RWPE1 (cell line): Measurements from ENCODE around the gene KCNQ2.

Experiments
- CTCF ChIA-PET: fragments of 350-600 bp; sonication (Branson Sonifier 250); formaldehyde crosslinking; extraction: SDS; loops from one replicate; lab custom pipeline; 2021; lab: Yijun Ruan, JAX
- POLR2A ChIA-PET: fragments of 400-600 bp; formaldehyde crosslinking; extraction: SDS; loops from one replicate; lab custom pipeline; 2020; ENCODE audit warnings: antibody characterized with exemption; ENCODE audit not compliant: low non-redundant PET; lab: Yijun Ruan, JAX
- DNase-seq: peaks from one replicate; pipeline ENCODE4 v3.0.0; 2012; ENCODE audit warnings: low spot score
- H3K27ac ChIP-seq: fragments of 450-650 bp; 2 replicates; pipeline ENCODE4 v1.5.1; 2017
- CTCF ChIP-seq: fragments of 450-650 bp; conservative IDR thresholded peaks from 2 replicates; pipeline ENCODE4 v1.5.1; 2017; ENCODE audit warnings: low read depth, mild to moderate bottlenecking

The KCNQ2 gene

GRCh38 chr20:63400486-63401210, 71.8 kb downstream of the KCNQ2 start:
- H3K27ac ChIP-seq = no peak overlapping the region
- ChIA-PET POLR2A (no interaction called here), CTCF (interaction anchor here (0.7 to 1.1 kb wide), 4 partner anchors 19 to 165 kb away, joined by 3 to 4 read pairs (median 3); partner anchors contain the start of gene BIRC7)
- TF ChIP-seq CTCF = no peak
- DNase-seq = no peak

- ChIA-PET CTCF (interaction anchor here (0.5 to 1.1 kb wide), 4 partner anchors 17 to 164 kb away, joined by 3 to 4 read pairs (median 3); partner anchors contain the start of gene BIRC7), POLR2A (no interaction called here)
- no peak overlapping the region for H3K27ac ChIP-seq
- TF ChIP-seq CTCF = no peak
- DNase-seq = no peak
Observed at GRCh38 chr20:63399596-63400375, 72.7 kb downstream of the KCNQ2 start.

- POLR2A ChIA-PET = no interaction called here
- no peak overlapping the region for H3K27ac ChIP-seq
- TF ChIP-seq CTCF = no peak
- CTCF ChIA-PET = interaction anchor here (0.7 to 1.0 kb wide), 2 partner anchors 17 to 83 kb away, joined by 3 read pairs; no protein-coding TSS in a partner anchor
- DNase-seq = no peak
Observed at GRCh38 chr20:63398744-63399514, 73.5 kb downstream of the KCNQ2 start.

- POLR2A ChIA-PET = no interaction called here
- no peak for DNase-seq
- no peak for TF ChIP-seq CTCF
- CTCF ChIA-PET = interaction anchor here (0.7 kb wide), 1 partner anchor 90 kb away, joined by 6 read pairs; no protein-coding TSS in a partner anchor
- H3K27ac ChIP-seq = no peak overlapping the region
Observed at GRCh38 chr20:63397946-63398450, 74.5 kb downstream of the KCNQ2 start.

- TF ChIP-seq CTCF = no peak
Observed at GRCh38 chr20:63397155-63397843, 75.2 kb downstream of the KCNQ2 start.

More at GRCh38 chr20:63397155-63397843, 75.2 kb downstream of the KCNQ2 start:
- no peak overlapping the region for H3K27ac ChIP-seq
- no peak for DNase-seq
- ChIA-PET CTCF (interaction anchor here (0.5 to 1.6 kb wide), 3 partner anchors 46 to 90 kb away, joined by 3 to 6 read pairs (median 4); no protein-coding TSS in a partner anchor), POLR2A (no interaction called here)
